HG02884 (cell line): Measurements from ENCODE around the gene RBM12.

Experiments used
- ATAC-seq: cut with Tn5 transposase; IDR thresholded peaks from one replicate; pipeline ENCODE4 v1.9.1; 2021; ENCODE audit warnings: mild to moderate bottlenecking, moderate library complexity; ENCODE audit not compliant: unreplicated experiment

The RBM12 gene

DNA sequence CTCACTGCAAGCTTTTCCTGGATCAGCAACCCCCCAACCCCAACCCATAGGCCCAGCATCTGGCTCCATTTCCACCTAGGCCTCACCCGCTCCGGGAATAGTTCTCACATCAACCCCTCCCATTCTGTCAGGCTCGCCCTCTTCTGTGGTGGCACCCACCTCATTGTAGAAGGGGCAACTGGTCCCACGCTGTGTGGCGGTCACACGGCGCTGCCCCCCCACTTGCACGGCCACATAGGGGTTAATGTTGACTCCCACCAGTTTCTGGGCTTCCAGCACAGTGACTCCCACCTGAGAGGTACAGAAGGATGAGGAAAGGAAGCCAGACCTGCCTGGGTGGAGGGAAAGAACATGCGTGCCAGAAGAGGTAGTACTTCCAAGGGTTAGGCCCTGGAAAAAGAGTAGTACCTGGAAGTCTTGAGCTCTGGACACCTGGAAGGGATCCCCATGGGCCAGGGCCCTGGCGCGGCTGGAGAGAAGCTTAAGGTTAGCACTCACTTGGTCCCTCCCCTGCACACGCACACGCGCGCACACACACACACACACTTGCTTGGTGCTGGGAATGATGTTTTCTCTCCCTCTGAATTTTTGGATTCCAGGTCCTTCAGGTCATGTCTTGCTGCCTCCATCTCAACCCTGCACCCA, 61.7 kb downstream of the RBM12 start:
- no peak for ATAC-seq

DNA sequence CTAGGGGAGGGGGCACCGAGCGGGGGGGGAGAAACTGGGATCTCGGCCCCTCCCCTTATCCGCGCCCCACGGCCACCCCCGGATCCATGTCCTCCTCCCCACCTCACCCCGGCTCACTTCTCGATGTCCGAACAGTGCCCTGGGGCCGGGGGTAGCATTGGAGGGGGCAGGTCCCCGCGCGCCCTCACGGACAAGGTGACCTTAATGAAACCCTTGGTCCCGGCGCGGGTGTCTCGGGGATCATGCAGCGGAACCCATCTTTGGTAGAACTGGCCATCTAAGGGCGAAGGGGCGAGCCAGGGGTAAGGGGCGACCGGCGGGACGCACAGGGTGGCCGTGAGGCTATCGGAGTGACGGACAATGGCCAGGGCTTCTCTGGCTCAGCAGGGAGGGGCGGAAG, 62.7 kb downstream of the RBM12 start:
- ATAC-seq: no peak

- ATAC-seq: no peak
Observed at GRCh38 chr20:35600993-35601973, 63.4 kb downstream of the RBM12 start.

DNA sequence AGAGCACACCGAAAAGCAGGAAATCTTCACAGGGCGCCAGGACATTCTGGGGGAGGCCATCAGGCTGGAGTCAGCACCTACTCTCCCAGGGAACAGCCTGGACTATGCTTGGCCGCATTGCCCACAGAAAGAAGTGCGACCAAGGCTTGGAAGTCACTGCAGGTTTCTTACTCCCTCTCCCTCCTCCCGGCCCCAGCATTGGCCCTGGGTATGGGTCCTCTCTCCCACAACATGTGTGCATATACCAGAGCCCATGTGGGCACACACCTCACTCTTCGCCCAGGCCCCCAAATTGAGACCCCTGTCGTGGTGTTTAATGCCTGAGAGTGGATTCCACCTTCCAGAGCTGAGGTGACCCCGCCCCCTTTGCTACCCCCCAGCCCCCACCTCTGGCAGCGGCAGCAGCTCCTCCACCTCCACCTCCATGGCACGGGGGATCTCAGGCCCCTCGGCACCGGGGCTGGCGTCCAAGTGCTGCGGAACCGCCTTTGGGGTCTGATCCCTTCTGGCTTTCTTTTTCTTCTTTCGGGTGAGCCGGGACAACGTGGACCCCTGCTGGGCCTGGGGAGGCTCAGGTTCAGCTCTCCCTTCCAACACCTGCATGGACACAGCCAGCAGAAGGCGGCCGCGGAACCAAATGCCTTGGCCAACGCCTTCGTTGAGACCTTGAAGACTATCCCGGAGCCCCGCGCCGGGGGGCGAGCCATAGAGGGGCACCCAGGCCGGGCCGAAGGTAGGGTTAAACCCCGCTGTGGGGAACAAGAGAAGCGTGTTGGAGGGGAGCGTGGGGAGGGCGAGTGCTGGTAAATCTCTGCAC, 64.3 kb downstream of the RBM12 start:
- no peak for ATAC-seq

- ATAC-seq: no peak
Observed at GRCh38 chr20:35599776-35600120, 65.0 kb downstream of the RBM12 start.
